HG02642 (cell line): ENCODE measurements around the gene DTNBP1.
"Not testable (repeated sequence)": the region's sequence is repeated elsewhere in the genome, so short reads cannot be mapped to it uniquely, and the experiment has no call there.

ENCODE experiments used
- ATAC-seq: cut with Tn5 transposase; IDR thresholded peaks from one replicate; pipeline ENCODE4 v1.9.1; 2021; ENCODE audit warnings: mild to moderate bottlenecking; ENCODE audit not compliant: unreplicated experiment, poor library complexity

Gene DTNBP1

GRCh38 chr6:15672291-15672690 lies 9.5 kb upstream of the DTNBP1 start:
- ATAC-seq, result no peak

DNA sequence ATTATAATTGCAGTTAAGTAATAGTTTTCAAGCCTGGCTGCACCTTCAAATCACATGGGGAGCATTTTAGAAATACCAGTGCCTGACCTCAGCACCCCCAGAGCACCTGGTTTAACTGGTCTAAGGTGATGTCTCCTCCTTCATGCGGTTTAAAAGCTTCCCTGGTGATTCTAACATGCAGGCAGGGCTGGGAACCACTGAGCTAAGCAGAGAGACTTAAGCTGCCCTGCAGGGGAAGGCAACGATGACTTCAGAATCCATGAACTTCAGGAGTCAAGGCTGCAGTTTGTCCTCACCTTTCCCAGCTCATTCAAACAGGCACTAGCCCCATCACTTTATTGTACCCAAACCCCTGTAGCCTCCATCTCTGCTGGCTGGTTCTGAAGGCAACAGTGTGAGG lies 6.1 kb upstream of the DTNBP1 start:
- ATAC-seq, result no peak

GRCh38 chr6:15666896-15667295 lies 4.1 kb upstream of the DTNBP1 start:
- ATAC-seq, result not testable (repeated sequence)

DNA sequence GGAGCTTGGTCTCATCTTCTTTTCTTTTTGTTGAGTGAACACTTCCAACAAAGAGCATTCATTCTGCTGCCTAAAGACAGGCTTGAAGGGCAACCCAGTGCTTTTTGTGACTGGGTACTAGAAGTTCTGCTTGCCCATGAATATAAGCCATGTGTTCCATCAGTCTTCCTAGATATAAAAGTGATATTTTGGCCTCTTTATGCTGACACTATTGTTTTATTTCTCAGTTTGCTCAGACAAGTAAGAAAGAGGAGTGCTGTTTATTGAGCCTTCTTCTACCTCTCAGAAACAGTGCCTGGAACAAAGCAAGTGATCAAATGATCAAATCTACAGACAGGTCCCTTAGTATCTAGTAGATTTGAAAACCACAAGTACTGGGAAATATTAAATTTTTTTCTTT lies 2.4 kb upstream of the DTNBP1 start:
- ATAC-seq, result no peak

GRCh38 chr6:15663130-15663871 lies 473 bp upstream of the DTNBP1 start:
- no peak for ATAC-seq

- peak; percentile 0 for ATAC-seq
Observed at GRCh38 chr6:15661853-15662325, 939 bp downstream of the DTNBP1 start.

DNA sequence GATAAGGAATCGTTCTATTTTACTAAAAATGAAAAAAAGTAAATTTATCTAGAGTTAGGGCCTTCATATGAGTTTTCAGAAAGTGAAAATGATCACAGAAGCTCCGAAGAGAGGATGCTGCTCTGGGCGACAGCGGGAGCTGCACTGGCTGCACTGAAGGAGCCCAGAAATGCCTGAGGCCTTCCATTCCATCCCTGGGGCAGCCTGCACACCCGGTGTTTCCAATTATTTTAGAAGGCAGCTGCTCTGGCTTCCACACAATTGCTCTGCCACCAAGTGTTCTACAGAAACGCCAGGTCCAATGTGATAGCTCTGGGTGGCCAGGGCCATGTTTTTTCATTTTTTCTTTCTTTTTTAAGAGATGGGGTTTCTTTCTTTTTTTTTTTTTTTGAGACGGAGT lies 3.6 kb downstream of the DTNBP1 start:
- ATAC-seq, result no peak

DNA sequence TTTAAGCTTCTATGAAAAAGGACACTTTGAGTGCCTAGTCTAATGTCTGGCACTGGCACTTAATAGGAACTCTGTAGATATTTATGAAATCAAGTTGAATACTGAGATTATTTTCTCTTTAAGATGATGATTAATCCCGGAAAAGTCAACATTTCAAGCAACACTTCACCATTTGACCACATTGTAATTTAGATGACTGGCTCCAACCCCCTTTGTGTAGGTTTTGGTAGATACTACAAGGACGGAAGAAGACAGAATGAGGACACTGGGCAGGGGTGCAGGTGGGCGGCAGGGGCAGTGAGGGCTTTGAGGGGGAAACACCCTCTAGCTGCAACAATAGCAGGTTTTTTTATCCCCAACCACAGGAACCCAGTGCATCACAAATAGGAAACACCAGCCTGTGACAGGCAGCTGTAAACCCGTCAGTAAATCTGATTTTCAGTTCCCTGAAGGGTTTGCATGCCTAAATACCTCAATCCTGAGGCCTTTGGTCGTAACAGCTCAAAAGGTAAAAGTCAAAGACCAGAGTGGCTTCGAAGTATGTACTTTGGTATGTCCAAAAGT lies 4.6 kb downstream of the DTNBP1 start:
- no peak for ATAC-seq

GRCh38 chr6:15657290-15657689 lies 5.5 kb downstream of the DTNBP1 start:
- no peak for ATAC-seq

- ATAC-seq, result no peak
Observed at GRCh38 chr6:15656145-15656544, 6.7 kb downstream of the DTNBP1 start.

DNA sequence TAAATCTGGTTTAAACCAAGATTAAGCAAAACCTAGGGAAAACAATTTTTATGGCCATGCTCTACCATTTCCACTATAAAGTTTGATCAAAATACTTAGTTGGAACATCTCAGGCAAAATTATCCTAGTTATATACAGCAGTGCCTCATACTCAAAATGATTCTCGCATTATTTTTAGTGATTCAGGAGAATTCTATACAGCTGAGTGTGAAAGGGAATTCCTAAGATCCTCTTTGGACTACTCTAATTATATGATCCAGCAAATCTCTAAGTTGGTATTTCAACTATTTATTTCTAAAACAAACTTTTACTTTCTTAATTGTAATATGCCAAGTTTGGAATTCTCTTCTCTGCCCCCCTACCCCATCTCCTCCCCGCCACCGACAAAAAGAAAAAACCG lies 8.6 kb downstream of the DTNBP1 start:
- ATAC-seq, result no peak

DNA sequence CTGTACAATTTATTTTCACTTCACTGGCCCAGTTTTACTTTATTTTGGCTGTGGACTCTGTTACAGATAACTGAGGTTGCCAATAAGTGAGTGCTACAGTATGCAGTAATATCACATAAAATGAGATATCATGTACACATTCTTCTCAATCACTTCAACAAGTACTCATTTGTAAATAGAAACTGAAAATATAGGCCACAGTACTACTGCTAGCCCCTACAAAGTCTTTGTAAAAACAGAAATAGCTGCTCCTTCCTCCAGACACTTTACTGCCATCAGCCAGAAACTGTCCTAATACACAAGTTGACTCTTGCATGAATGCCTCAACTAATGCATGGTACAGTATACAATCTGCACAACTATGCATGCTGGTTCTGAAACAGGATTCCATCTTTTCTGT lies 9.2 kb downstream of the DTNBP1 start:
- ATAC-seq, result peak; percentile 50

DNA sequence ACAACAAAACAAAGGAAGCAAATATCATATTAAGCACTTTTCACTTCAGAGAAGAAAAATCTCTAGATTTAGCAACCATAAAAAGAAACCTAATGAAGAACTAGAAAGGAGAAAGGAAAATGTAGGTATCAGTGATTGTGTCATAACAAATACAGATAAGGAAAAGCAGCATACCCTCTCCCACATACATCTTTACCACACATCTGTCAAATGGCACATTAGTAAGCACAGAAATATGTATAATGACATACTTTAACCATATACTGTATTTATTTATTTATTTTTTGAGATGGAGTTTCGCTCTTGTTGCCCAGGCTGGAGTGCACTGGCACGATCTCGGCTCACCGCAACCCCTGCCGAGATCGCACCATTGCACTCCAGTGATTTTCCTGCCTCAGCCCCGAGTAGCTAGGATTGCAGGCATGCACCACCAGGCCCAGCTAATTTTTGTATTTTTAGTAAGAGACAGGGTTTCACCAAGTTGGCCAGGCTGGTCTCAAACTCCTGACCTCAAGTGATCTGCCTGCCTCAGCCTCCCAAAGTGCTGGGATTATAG lies 12.7 kb downstream of the DTNBP1 start:
- not testable (repeated sequence) for ATAC-seq

GRCh38 chr6:15644904-15645303 lies 17.9 kb downstream of the DTNBP1 start:
- ATAC-seq, result no peak

DNA sequence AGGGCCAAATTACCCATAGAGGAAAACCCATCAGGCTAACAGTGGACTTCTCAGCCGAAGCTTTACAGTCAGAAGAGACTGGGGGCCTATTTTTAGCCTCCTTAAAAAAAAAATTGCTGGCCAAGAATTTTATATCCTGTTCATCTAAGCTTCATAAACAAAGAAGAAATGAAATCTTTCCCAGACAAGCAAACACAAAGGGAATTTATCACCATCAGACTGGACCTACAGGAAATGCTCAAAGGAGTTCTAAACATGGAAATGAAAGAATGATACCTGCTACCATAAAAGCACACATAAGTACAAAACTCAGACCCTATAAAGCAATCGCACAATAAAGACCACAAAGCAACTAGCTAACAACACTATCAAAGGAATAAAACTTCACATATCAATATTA lies 19.3 kb downstream of the DTNBP1 start:
- no peak for ATAC-seq

DNA sequence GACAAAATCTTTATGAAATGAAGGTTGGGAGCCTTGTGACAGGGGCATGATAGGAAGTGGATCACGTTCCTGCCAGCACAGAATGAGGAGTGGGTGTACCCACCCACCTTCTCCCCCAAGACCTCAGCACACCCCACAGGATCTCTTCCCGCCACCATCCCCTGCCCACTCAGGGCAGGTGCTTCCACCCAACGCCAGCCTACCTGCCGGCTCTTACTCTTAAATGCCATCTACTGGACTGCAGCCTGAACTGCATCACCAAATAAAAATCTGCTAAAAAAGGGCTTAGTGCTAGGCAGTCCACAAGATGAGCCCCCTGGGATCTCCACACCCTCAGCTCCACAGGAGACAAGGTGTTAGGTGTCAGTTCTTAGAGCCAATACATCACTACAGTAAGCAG lies 20.6 kb downstream of the DTNBP1 start:
- no peak for ATAC-seq

DNA sequence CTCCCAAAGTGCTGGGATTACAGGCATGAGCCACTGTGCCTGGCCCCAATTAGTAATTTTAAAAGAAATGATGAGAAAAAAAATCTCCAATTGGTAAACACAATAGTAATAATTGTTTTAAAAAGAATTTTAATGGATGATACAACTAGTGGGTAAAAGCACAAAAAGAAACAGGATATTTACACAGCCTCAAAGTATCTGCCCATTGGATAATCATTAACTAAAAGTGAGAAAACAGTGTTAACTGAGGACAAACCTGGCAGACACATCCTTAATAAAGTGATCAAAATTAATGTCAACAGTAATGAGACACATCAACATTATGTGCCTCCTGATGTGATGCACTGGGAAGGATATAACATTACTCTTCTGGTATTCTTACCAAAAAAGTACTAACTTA lies 24.5 kb downstream of the DTNBP1 start:
- no peak for ATAC-seq

GRCh38 chr6:15631432-15631831 lies 31.4 kb downstream of the DTNBP1 start:
- no peak for ATAC-seq

DNA sequence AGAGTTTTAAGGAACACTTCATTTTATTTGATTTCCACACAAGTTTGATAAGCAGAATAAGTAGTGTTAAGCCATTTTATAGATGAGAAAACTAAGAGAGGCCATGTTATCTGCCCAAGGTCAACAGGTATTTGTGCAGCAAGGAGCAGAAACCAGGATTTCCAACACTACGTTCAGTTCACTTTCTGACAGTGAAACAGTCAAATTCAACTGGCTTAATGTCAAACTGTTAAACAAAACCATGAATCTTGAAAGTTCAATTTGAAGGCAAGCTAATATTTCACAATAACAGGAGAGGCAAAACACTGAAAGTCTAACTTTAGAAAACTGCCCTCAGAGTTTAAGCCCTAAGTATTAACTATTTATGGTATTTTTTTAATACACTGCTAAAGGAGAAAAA lies 32.6 kb downstream of the DTNBP1 start:
- no peak for ATAC-seq

DNA sequence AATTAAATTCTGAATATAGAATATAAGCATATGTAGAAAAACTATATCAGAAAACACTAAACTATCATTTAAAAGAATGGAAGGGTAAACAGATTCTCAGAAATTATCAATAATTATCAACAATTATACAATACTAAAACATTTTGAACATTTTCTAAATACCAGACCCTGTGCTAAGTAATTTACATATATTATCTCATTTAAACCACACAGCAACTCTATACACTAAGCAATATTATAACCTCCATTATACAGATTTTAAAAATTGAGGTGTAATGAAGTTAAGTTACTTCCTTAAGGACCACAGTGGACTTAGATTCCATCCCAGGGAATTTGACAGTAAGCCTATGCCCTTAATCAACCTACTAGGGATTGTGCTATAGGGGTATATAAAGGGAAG lies 33.3 kb downstream of the DTNBP1 start:
- no peak for ATAC-seq

- no peak for ATAC-seq
Observed at GRCh38 chr6:15628499-15629131, 34.2 kb downstream of the DTNBP1 start.
